ENCODE results near the gene MEX3C.
A peak's percentile ranks its signal among the peaks of the same experiment; 100 is the strongest.

Gene MEX3C

DNA sequence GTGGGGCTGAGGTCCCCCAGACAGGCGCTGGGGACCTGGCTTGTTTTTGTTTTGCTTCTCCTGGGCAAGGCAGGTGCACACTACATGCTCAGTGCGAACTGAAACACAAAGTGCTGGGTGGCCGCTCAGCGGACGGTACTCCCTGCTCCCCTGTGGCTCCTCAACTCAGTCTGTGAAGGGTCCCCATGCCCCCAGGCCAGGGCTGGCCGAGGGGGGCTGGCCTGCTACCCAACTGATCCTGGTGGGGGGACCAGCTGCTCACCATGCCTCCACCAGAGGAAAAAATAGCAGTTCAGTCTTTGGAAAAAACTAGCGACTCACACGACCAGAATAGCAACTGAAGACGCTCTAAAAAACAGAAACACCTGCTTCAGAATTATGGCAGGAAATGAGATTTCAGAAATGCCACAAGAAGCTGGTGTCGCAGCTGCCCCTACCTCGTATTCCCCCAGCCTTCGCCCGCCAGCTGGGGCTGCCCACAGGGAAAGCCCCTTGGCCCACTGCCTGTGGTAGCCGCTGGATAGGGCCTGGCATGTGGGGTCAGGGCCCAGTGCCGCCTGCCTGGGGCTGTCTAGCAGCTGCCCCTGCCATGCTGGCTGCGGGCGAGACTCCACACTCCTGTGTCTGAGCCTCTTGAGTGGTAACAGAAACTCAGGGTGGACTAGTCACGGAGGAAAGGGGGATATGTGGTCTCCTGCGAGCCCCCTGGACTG is 43.7 kb downstream of the MEX3C start:
- DNase-seq: peak; percentile 61

DNA sequence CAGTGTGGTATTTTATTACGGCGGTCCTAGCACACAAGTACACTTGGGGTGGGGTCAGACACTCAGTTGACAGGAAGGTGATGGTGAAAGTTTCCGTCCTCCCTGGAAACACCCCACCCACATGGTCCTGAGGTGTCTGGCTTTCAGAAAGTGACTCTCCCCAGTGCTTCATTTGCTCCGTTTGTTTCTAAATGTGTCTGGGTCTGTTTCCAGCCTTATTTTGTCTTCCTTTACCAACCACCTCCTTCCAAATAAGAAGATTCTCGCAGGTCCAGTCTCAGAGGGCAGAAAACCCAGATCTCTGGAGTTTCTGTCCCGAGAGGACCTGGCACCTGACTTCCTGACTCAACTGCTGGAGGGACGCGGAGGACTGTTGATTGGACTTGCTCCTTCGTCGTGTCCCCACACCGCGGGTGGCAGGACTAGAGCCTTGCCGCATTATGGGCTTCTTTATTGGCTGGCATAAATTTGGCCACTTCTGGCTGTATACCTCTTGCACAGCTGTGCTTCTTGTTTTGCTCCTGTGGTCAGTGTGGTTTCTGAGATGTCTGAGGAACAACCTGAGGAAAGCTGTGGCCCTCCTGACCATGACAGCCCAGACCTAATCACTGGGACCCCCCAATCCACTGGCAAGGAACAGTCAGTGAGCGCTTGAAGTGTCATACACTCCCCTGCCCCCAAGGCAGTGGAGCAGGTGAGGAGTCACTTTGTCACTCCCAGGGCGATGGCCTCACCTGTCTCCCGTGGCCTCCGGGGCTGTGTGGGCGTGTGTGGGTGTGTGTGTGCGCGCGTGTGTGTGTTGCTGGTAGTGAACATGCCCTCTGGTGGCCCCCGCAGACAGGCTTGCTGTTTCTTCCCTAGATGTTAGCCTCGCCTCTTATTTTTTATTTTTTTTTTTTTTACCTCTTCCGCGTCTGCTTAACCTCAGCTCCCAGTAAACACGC is 45.6 kb downstream of the MEX3C start:
- peak; percentile 61 for DNase-seq

DNA sequence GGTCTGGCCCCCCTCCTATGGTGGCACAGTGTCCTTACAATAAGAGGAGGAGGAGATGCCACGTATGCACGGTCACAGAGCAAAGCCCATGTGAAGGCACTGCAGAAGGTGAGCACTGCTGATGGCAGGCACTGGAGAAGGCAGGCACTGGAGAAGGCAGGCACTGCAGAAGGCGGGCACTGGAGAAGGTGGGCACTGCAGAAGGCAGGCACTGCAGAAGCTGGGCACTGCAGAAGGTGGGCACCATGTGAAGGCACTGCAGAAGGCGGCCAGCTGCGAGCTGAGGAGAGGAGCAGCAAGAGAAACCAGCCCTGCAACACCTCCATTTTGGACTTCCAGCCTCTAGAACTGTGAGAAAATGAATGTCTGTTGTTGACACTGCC is 46.3 kb downstream of the MEX3C start:
- DNase-seq: no peak

DNA sequence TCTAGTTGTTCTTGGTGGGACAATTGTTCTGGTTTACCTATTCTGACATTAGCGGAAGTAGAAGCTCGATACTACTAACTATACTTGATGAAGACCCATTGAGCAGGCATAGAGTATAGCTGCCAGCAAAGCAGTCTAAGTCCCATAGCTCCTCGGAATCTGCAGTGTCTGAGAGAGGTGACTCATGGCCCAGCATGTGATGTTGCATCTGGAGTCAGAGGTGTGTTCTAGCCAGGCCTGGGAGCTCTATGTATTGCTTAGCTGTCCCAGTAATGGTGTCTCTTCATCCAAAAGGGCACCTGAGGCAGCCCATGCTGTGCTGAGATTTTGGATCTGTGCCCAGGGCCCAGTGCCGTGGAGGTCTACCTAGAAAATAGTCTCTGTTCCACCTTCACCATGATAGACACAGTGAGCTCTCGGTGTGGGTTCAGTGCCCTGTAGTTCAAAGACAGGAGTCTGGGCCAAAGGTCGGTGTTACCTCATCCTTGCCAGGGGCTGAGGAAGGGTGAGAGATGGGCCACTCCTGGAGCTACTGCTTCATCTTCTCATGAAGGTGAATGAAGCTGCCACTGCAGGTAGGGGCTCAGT is 47.3 kb downstream of the MEX3C start:
- DNase-seq: no peak

DNA sequence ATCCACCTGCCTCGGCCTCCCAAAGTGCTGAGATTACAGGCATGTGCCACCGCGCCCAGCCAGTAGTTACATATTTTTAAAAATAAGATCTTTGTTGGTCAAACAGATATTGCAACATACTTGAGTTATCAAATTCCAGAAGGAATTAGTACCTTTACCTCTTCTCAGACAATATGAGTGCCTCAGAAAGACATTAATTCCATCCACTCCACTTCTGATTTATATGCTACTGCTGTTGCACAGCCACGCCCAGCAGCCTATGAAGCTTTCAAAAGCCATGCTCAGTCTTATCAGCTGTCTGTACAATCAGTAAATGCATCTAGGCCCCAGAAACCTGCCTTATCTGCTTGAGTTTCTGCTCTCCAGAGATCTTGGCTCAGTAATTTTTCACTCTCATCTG is 47.8 kb downstream of the MEX3C start:
- DNase-seq: no peak

DNA sequence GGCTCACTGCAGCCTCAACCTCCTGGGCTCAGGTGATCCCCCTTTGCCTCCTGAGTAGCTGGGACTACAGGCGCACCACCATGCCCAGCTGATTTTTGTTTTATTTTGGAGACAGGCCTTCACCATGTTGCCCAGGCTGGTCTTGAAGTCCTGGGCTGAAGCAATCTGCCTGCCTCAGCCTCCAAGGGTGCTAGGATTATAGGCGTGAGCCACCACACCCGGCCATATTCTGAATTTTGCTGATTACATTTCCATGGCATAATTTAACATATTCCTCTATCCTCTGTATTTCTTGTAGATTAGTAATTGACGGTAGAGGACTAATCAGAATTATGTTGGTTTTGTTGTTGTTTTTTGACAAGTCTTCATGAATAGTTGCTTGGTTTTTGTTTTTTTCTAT is 50.6 kb downstream of the MEX3C start:
- DNase-seq: no peak

DNA sequence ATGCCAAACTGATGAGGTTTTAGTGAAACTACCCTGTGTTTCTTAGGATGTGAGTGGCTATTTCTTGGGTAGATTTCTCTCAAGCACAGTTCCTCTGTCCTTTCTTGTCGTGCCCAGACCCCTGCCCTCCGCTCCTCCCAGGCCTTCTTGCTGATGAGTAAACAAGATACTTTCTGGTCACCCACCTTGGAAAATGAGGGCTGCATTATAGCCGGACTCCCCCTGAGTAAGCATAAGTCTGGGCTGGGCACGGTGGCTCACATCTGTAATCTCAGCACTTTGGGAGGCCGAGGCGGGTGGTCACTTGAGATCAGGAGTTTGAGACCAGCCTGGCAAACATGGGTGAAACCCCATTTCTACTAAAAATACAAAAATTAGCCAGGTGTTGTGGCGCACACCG is 58.5 kb downstream of the MEX3C start:
- DNase-seq: no peak

DNA sequence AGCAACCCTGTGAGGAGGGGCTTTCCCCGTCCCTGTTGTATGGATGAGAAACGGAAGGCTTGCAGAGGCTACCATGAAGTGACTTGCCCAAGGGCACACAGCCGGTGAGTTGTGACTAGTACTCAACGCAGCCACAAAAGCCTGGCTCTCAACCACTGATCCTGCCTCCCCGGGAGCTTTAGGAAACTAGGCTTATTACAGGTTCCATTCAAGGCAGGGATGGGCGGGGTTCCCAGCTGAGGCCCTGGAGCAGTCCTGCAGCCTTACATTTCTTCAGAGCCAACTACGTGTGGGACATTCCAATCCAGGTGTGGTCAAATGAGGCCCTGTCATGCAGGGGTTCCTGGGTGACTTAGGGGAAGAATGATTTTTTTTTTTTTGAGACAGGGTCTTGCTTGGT is 59.6 kb downstream of the MEX3C start:
- no peak for DNase-seq

DNA sequence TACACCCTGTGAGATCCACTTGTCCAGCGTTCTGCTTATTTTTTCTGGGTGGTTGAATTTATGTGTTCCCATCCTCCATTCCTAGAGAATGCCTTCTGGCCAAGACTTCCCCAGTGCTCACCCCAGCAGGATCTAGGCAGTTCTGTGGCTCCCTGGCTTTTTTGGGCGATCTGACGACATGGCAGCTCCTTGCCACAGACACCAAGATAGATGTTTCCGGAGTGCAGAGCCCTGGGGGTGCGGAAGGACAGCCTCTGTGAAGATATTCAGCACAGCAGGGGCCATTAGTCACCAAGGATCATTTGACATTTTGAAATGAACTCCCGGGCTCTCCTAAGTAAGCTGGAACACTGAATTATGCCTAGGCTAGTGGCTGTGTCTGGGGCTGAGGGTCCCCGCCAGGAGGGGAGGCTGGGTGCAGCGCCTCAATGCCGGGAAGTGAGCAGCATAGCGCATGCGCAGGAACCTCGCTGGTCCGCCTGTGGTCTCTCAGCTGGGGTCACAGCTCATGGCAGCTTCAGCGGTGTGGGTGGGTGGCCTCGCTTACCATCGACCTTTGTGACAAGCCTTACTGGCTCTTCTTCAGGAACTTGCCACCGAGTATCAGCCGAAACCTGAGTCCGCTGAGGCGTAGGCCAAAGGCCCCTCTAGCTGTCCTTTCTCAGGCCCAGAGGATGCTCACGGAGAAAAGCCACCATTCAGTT is 60.3 kb downstream of the MEX3C start:
- no peak for DNase-seq

DNA sequence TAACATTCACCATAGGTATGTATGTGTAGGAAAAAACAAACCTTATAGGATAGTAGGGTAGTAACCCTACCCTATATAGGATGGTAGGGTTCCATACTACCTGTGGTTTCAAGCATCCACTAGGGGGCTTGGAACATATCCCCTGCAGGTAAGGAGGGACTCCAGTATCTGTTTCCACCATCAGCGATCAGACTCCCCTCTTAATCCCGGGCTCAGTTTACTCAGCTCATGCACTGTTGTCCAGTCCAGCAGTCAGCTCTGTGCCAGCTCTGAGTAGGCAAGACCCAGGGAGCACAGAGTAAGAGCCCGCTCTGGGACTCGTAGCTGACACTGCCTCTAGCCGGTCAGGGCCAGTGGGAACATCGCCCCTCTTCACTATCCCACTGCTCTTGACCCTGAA is 61.7 kb downstream of the MEX3C start:
- DNase-seq: peak; percentile 14

DNA sequence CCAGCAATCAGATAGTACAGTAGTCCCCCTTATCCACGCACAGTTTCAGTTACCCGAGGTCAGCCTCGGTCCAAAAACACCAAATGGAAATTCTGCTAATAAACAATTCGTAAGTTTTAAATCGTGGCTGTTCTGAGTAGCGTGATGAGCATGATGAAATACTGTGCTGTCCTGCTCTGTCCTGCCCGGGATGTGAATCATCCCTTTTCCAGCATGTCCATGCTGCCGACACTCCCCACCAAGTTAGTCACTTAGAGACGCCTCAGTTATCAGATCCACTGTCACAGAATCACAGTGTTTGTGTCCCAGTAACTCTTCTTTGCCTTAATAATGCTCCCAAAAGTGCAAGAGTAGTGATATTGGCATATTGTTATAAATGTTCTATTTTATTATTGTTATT is 62.1 kb downstream of the MEX3C start:
- no peak for DNase-seq

DNA sequence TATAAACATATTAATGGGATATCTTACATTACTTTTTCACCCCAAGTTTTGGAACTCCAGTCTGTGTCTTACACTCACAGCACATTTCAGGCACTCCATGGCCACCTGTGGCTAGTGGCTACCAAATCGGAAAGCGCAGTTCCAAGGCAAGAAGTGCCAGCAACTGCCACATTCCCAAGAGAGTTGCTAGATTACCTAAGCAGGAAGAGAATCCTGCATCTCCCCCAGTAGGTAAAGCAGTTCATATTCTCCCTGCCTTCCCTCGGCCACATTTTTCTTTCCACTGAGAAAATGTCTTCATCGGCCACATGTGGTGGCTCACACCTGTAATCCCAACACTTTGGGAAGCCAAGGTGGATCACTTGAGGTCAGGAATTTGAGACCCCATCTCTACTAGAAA is 62.8 kb downstream of the MEX3C start:
- no peak for DNase-seq

DNA sequence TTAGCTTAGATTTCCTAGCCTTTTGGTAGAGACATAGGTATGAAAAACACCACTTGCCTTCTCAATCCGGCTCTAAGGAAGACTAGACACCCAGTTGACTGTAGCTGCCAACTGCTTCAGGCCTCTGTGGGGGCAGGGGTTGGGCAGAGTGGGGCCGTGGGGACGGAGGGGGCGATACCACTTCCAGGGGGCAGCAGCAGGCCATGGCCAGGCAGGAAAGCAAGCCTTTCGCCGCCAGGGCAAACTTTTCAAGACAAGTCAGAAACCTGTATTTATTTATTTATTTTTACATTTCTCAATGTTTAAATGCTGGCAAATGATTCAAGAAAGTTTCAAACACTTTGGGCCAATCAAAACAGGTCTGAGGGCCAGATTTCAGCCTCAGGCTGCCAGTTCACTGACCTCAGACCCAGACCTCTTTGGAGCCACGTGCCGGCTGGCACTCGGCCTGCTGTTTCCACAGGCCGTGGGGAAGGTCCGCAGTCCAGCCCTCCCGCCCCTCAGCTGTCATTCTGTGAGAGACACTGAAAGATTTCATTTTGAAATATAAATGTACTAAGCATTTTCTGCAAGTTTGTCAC is 63.8 kb downstream of the MEX3C start:
- DNase-seq: no peak

DNA sequence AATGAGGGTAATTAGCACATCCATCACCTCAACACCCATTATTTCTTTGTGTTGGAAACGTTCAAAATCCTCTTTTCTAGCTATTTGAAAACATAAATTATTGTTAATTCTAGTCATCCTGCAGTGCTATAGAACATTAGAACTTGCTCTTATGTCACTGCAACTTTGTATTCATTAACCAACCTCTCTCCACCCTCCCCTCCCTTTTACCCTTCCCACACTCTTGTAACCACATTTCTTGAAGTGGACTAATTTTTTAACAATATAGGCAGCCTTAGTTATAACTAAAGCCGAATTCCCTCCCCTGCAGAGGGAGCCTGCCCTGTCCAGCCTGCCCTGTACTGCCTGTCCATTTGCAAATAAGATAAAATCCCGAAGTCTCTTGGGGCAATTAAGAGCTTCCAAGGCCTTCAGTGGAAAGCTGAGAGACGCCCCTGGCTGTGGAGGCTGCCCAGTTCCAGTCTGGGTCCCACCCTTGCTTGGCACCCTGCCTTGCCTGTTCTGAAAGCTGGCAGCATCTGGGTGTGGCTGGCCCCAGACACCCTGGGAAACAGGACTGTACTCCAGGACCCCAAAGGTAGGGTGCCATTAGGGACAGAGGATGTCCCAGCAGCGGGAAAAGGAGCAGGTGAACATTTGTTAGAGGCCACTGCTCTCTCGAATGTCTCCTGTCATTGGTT is 65.1 kb downstream of the MEX3C start:
- no peak for DNase-seq

DNA sequence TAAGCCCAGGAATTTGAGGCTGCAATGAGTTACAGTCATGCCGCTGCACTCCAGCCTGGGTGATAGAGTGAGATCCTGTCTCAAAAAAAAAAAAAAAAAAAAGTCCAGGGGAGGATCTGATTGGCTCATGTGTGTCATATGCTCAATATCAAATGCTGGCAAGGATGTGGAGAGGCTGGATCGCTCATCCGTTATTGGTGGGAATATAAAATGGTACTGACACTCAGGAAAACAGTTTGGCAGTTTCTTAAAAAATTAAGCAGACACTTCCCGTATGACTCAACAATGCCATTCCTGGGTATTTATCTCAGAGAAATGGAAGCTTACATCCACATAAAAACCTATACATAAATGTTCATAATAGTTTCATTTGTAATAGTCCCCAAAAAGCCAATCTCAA is 68.9 kb downstream of the MEX3C start:
- no peak for DNase-seq

DNA sequence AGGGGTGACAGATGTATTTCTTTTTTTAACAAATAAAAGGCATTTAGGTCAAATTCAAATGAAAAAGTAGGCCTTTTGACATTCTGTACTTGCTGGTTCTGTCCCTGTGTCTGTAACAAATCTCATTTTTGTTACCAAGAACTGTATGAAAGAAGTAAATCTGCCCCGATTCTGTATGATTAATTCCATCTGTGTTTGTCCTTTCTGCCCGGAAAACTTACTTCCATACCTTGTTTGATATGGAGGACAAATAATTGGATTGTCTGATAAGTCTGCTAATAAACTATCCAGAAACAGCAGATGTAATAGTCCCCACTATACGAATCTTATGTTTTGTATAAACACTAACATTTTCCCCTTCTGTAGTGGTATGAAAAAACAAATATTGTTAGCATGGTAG is 69.8 kb downstream of the MEX3C start:
- DNase-seq: no peak

DNA sequence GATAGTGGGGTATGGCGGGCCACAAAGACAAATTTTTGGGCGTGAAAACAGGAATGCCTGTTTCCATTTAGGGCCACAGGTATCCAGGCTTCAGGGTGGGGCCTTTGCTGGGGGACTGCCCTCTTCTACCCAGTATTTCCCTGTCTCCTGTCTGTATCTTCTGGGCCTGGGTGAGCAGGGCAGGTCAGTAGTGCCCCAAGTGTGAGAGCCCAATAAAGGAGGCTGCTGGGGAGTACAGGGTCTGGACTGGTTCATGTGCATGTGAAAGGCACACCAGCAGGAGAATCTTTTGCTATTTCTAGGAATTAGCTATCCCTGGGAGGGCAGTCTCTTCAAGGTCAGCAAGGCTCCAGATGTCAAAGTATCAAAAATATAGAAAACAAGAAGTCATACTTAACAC is 71.5 kb downstream of the MEX3C start:
- no peak for DNase-seq
